Dendritic cell treated with granulocyte-macrophage colony-stimulating factor and Interleukin-4, amounts not matched to agents 40 ng/mL and 50 ng/mL, for 4 days (primary cell): ENCODE results near the gene STAG1.

Source experiments
- H3K27ac Mint-ChIP-seq: one replicate; pipeline ENCODE4 v1.8.0; 2022; ENCODE audit warnings: mild to moderate bottlenecking, mixed read lengths
- H3K27me3 Mint-ChIP-seq: one replicate; pipeline ENCODE4 v1.8.0; 2022; ENCODE audit warnings: mild to moderate bottlenecking, mixed read lengths
- H3K36me3 Mint-ChIP-seq: one replicate; pipeline ENCODE4 v1.8.0; 2022; ENCODE audit warnings: low read depth, mixed read lengths
- H3K4me1 Mint-ChIP-seq: one replicate; pipeline ENCODE4 v1.8.0; 2022; ENCODE audit warnings: low read depth, mixed read lengths
- H3K4me3 Mint-ChIP-seq: one replicate; pipeline ENCODE4 v1.8.0; 2022; ENCODE audit warnings: mild to moderate bottlenecking, moderate library complexity, mixed read lengths
- H3K9me3 Mint-ChIP-seq: one replicate; pipeline ENCODE4 v1.8.0; 2022; ENCODE audit warnings: mixed read lengths
- intact Hi-C: fragments of 100-400 bp; cut with micrococcal nuclease; formaldehyde crosslinking; loops from one replicate; pipeline ENCODE4 v1.15.0; 2022

Gene STAG1

GRCh38 chr3:136434429-136434828, 317.7 kb downstream of the STAG1 start:
- intact Hi-C loops: no loop called here
- H3K4me1 Mint-ChIP-seq: no peaks in the 10 kb centered on the region
- no peaks in the 10 kb centered on the region for H3K9me3 Mint-ChIP-seq
- no peaks in the 10 kb centered on the region for H3K27me3 Mint-ChIP-seq
- no peak overlapping the region for H3K27ac Mint-ChIP-seq
- H3K36me3 Mint-ChIP-seq: peaks cover 48% of the 10 kb centered on the region
- H3K4me3 Mint-ChIP-seq: no peak overlapping the region

GRCh38 chr3:136432685-136433084, 319.5 kb downstream of the STAG1 start:
- H3K4me3 Mint-ChIP-seq: no peak overlapping the region
- H3K27ac Mint-ChIP-seq: no peak overlapping the region
- peaks cover 55% of the 10 kb centered on the region for H3K36me3 Mint-ChIP-seq
- no peaks in the 10 kb centered on the region for H3K4me1 Mint-ChIP-seq
- no peaks in the 10 kb centered on the region for H3K27me3 Mint-ChIP-seq
- intact Hi-C loops: no loop called here
- H3K9me3 Mint-ChIP-seq: no peaks in the 10 kb centered on the region

- no peaks in the 10 kb centered on the region for H3K27me3 Mint-ChIP-seq
- peaks cover 72% of the 10 kb centered on the region for H3K36me3 Mint-ChIP-seq
- no peak overlapping the region for H3K27ac Mint-ChIP-seq
Measured at GRCh38 chr3:136428167-136428566, 324.0 kb downstream of the STAG1 start.

GRCh38 chr3:136427236-136427635, 324.9 kb downstream of the STAG1 start:
- H3K27ac Mint-ChIP-seq: no peak overlapping the region
- peaks cover 65% of the 10 kb centered on the region for H3K36me3 Mint-ChIP-seq
- no peak overlapping the region for H3K4me3 Mint-ChIP-seq
- no peaks in the 10 kb centered on the region for H3K4me1 Mint-ChIP-seq
- no peaks in the 10 kb centered on the region for H3K9me3 Mint-ChIP-seq
- H3K27me3 Mint-ChIP-seq: no peaks in the 10 kb centered on the region
- intact Hi-C loops: no loop called here

More at GRCh38 chr3:136428167-136428566, 324.0 kb downstream of the STAG1 start:
- intact Hi-C loops: no loop called here
- Mint-ChIP-seq H3K9me3 (no peaks in the 10 kb centered on the region), H3K4me3 (no peak overlapping the region), H3K4me1 (no peaks in the 10 kb centered on the region)

GRCh38 chr3:136414476-136414875, 337.7 kb downstream of the STAG1 start:
- intact Hi-C loops: no loop called here
- Mint-ChIP-seq H3K4me3 (no peak overlapping the region), H3K27ac (no peak overlapping the region), H3K27me3 (no peaks in the 10 kb centered on the region), H3K9me3 (no peaks in the 10 kb centered on the region), H3K4me1 (no peaks in the 10 kb centered on the region), H3K36me3 (peaks cover 61% of the 10 kb centered on the region)

- peaks cover 57% of the 10 kb centered on the region for H3K36me3 Mint-ChIP-seq
- H3K4me1 Mint-ChIP-seq: no peaks in the 10 kb centered on the region
- H3K9me3 Mint-ChIP-seq: no peaks in the 10 kb centered on the region
Measured at GRCh38 chr3:136412307-136412706, 339.9 kb downstream of the STAG1 start.

GRCh38 chr3:136409549-136409948, 342.6 kb downstream of the STAG1 start:
- Mint-ChIP-seq H3K36me3 (peaks cover 40% of the 10 kb centered on the region), H3K9me3 (no peaks in the 10 kb centered on the region), H3K4me1 (no peaks in the 10 kb centered on the region), H3K27me3 (no peaks in the 10 kb centered on the region), H3K27ac (peak overlapping the region; percentile 57), H3K4me3 (no peak overlapping the region)
- intact Hi-C loops: loop anchor here (10.0 kb wide), 1 partner anchor 215 kb away; no protein-coding TSS in a partner anchor

More at GRCh38 chr3:136412307-136412706, 339.9 kb downstream of the STAG1 start:
- Mint-ChIP-seq H3K27me3 (no peaks in the 10 kb centered on the region), H3K4me3 (no peak overlapping the region), H3K27ac (no peak overlapping the region)
- intact Hi-C loops: no loop called here

GRCh38 chr3:136404056-136404455, 348.1 kb downstream of the STAG1 start:
- H3K27ac Mint-ChIP-seq: no peak overlapping the region
- H3K4me1 Mint-ChIP-seq: no peaks in the 10 kb centered on the region
- H3K9me3 Mint-ChIP-seq: no peaks in the 10 kb centered on the region
- peaks cover 16% of the 10 kb centered on the region for H3K36me3 Mint-ChIP-seq
- intact Hi-C loops: loop anchor here (10.0 kb wide), 1 partner anchor 221 kb away; no protein-coding TSS in a partner anchor
- H3K4me3 Mint-ChIP-seq: no peak overlapping the region
- H3K27me3 Mint-ChIP-seq: no peaks in the 10 kb centered on the region

GRCh38 chr3:136396916-136397315, 355.3 kb downstream of the STAG1 start:
- intact Hi-C loops: no loop called here
- no peak overlapping the region for H3K27ac Mint-ChIP-seq

GRCh38 chr3:136390574-136390973, 361.6 kb downstream of the STAG1 start:
- intact Hi-C loops: loop anchor here (2.0 to 5.0 kb wide), 3 partner anchors 313 to 622 kb away; no protein-coding TSS in a partner anchor
- H3K36me3 Mint-ChIP-seq: peaks cover 14% of the 10 kb centered on the region
- H3K4me3 Mint-ChIP-seq: no peak overlapping the region
- H3K4me1 Mint-ChIP-seq: no peaks in the 10 kb centered on the region
- H3K27ac Mint-ChIP-seq: no peak overlapping the region
- H3K9me3 Mint-ChIP-seq: no peaks in the 10 kb centered on the region
- no peaks in the 10 kb centered on the region for H3K27me3 Mint-ChIP-seq

More at GRCh38 chr3:136396916-136397315, 355.3 kb downstream of the STAG1 start:
- no peaks in the 10 kb centered on the region for H3K27me3 Mint-ChIP-seq
- H3K36me3 Mint-ChIP-seq: peaks cover 21% of the 10 kb centered on the region
- no peaks in the 10 kb centered on the region for H3K4me1 Mint-ChIP-seq
- no peaks in the 10 kb centered on the region for H3K9me3 Mint-ChIP-seq
- H3K4me3 Mint-ChIP-seq: no peak overlapping the region

- Mint-ChIP-seq H3K36me3 (peaks cover 14% of the 10 kb centered on the region), H3K4me1 (no peaks in the 10 kb centered on the region), H3K27me3 (no peaks in the 10 kb centered on the region), H3K9me3 (no peaks in the 10 kb centered on the region), H3K4me3 (no peak overlapping the region), H3K27ac (no peak overlapping the region)
- intact Hi-C loops: no loop called here
Measured at GRCh38 chr3:136387031-136387430, 365.1 kb downstream of the STAG1 start.

GRCh38 chr3:136385457-136385856, 366.7 kb downstream of the STAG1 start:
- no peaks in the 10 kb centered on the region for H3K4me1 Mint-ChIP-seq
- no peak overlapping the region for H3K4me3 Mint-ChIP-seq
- H3K36me3 Mint-ChIP-seq: peaks cover 17% of the 10 kb centered on the region
- H3K9me3 Mint-ChIP-seq: no peaks in the 10 kb centered on the region
- intact Hi-C loops: no loop called here
- H3K27ac Mint-ChIP-seq: no peak overlapping the region
- no peaks in the 10 kb centered on the region for H3K27me3 Mint-ChIP-seq

- H3K27ac Mint-ChIP-seq: no peak overlapping the region
- intact Hi-C loops: no loop called here
- no peaks in the 10 kb centered on the region for H3K9me3 Mint-ChIP-seq
- no peaks in the 10 kb centered on the region for H3K27me3 Mint-ChIP-seq
- H3K4me1 Mint-ChIP-seq: no peaks in the 10 kb centered on the region
- no peak overlapping the region for H3K4me3 Mint-ChIP-seq
- H3K36me3 Mint-ChIP-seq: peaks cover 33% of the 10 kb centered on the region
Measured at GRCh38 chr3:136381051-136381450, 371.1 kb downstream of the STAG1 start.

GRCh38 chr3:136380530-136380929, 371.6 kb downstream of the STAG1 start:
- no peak overlapping the region for H3K4me3 Mint-ChIP-seq
- intact Hi-C loops: no loop called here
- no peaks in the 10 kb centered on the region for H3K27me3 Mint-ChIP-seq
- H3K9me3 Mint-ChIP-seq: no peaks in the 10 kb centered on the region
- no peaks in the 10 kb centered on the region for H3K4me1 Mint-ChIP-seq
- H3K27ac Mint-ChIP-seq: no peak overlapping the region
- H3K36me3 Mint-ChIP-seq: peaks cover 35% of the 10 kb centered on the region

- Mint-ChIP-seq H3K9me3 (no peaks in the 10 kb centered on the region), H3K4me1 (no peaks in the 10 kb centered on the region), H3K36me3 (peaks cover 53% of the 10 kb centered on the region), H3K27me3 (no peaks in the 10 kb centered on the region), H3K4me3 (no peak overlapping the region), H3K27ac (no peak overlapping the region)
- intact Hi-C loops: no loop called here
Measured at GRCh38 chr3:136378011-136378410, 374.2 kb downstream of the STAG1 start.
